Calu3 (cell line): ENCODE measurements around the gene NME1. TPM values are rescaled to one million over a fixed set of nuclear protein-coding genes. Genes with fewer than 3 reads are reported as not detected.

ENCODE experiments used
- BruUV-seq: library from RNA; stranded (reverse); fragments of 400-500 nt; replicated peaks from 2 replicates; lab custom pipeline; 2021; lab: Mats Ljungman, UMichigan
- CTCF ChIA-PET: fragments of 300-600 bp; sonication (Branson Sonifier 250); formaldehyde crosslinking; loops from one replicate; lab custom pipeline; 2022; ENCODE audit warnings: antibody characterized with exemption; lab: Charles Lee
- DNase-seq: peaks from one replicate; pipeline ENCODE4 v3.0.0; 2022
- H3K27ac Mint-ChIP-seq: one replicate; pipeline ENCODE4 v1.8.0; 2022; ENCODE audit warnings: mixed read lengths; ENCODE audit not compliant: unreplicated experiment
- H3K27me3 Mint-ChIP-seq: one replicate; pipeline ENCODE4 v1.8.0; 2022; ENCODE audit warnings: mixed read lengths; ENCODE audit not compliant: unreplicated experiment
- H3K36me3 Mint-ChIP-seq: one replicate; pipeline ENCODE4 v1.8.0; 2022; ENCODE audit warnings: mild to moderate bottlenecking, moderate library complexity, mixed read lengths; ENCODE audit not compliant: insufficient read depth, unreplicated experiment
- H3K4me1 Mint-ChIP-seq: one replicate; pipeline ENCODE4 v1.8.0; 2022; ENCODE audit warnings: mild to moderate bottlenecking, low read depth, mixed read lengths; ENCODE audit not compliant: unreplicated experiment
- H3K4me3 Mint-ChIP-seq: one replicate; pipeline ENCODE4 v1.8.0; 2022; ENCODE audit warnings: mild to moderate bottlenecking, low read depth, moderate library complexity, mixed read lengths; ENCODE audit not compliant: unreplicated experiment
- H3K9me3 Mint-ChIP-seq: one replicate; pipeline ENCODE4 v1.8.0; 2022; ENCODE audit warnings: low read depth, mixed read lengths; ENCODE audit not compliant: unreplicated experiment
- CTCF ChIP-seq: fragments of 200-600 bp; IDR thresholded peaks from one replicate; pipeline ENCODE4 v1.8.0; 2022; ENCODE audit warnings: antibody characterized with exemption; ENCODE audit not compliant: unreplicated experiment
- intact Hi-C: fragments of 100-400 bp; cut with micrococcal nuclease; formaldehyde crosslinking; loops from one replicate; pipeline ENCODE4 v1.10.0; 2022; ENCODE audit not compliant: unreplicated experiment
- total RNA-seq: library from RNA; stranded (reverse); gene quantifications from 2 replicates; pipeline ENCODE4 v1.2.3, GENCODE V29; 2022

NME1 gene
- total RNA-seq, 1 experiment from 2014 or later, result 351 TPM

DNA sequence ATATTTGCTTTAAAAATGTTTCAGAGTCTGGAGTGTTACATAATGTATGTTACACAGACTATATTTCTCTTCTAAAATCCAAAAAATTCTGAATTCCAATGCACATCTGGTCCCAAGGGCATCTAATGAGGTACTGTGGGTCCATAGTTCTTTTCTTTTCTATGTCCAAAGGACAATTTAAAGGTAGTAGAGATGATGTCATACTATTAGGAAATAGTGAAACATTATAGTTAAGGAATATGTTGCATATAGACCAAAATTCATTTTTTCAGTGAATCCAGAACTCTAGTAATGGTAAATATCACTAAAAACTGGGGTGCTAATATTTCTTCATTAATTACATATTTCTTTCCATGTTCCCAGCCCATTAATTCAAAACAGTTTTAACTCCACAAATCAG lies 35.8 kb downstream of the NME1 start:
- Mint-ChIP-seq H3K27ac (no peak overlapping the region), H3K27me3 (no peaks in the 10 kb centered on the region), H3K36me3 (peaks cover 70% of the 10 kb centered on the region), H3K9me3 (no peaks in the 10 kb centered on the region), H3K4me1 (no peaks in the 10 kb centered on the region), H3K4me3 (no peak overlapping the region)
- intact Hi-C loops, result no loop called here
- BruUV-seq, result no TSS peak
- no peak for TF ChIP-seq CTCF
- CTCF ChIA-PET, result no interaction called here
- DNase-seq, result no peak

- no peaks in the 10 kb centered on the region for H3K9me3 Mint-ChIP-seq
- CTCF ChIA-PET, result no interaction called here
Observed at GRCh38 chr17:51189628-51190027, 36.3 kb downstream of the NME1 start.

DNA sequence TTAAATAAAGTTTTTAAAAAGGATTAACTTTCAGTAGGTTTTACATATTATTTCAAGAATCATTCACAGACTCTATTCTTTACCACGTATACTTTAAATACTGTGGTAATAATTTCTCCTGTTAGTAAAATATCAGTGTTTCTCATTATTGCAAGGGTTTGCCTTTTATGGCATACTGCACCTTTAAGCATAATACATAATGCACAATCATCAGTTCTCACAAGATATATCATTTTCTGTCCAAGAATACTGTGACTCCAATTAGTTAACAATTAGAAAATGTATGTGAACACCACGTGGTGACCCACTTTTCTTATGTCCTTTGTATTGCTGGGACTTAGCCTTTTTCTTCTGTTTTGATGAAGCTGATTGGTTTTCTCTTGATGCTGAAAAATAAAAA lies 38.5 kb downstream of the NME1 start:
- BruUV-seq, result no TSS peak
- no peak for DNase-seq

More at GRCh38 chr17:51189628-51190027, 36.3 kb downstream of the NME1 start:
- Mint-ChIP-seq H3K27me3 (no peaks in the 10 kb centered on the region), H3K36me3 (peaks cover 75% of the 10 kb centered on the region), H3K27ac (no peak overlapping the region), H3K4me3 (no peak overlapping the region), H3K4me1 (no peaks in the 10 kb centered on the region)
- BruUV-seq, result no TSS peak
- no peak for TF ChIP-seq CTCF
- no peak for DNase-seq
- intact Hi-C loops, result no loop called here

DNA sequence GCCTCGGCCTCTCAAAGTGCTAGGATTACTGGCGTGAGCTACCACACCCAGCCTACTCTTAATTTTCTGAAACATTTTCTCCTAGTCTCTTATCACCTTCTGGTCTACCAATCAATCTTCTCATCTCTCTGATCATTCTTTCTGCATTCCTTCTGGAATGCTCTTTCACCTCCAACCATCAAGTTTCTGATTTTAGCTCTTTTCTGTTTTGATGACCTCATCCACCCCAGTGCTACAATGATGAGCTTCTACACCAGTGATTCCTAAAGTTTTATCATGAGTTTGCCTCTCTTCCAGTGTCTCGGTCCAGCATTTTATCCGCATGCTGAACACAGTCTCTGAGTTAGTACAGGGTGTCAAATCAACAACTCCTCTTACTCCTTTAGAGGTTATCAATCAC lies 44.4 kb downstream of the NME1 start:
- H3K27me3 Mint-ChIP-seq, result no peaks in the 10 kb centered on the region
- CTCF ChIA-PET, result interaction anchor here (0.7 kb wide), 1 partner anchor 120 kb away, joined by 3 read pairs; no protein-coding TSS in a partner anchor
- intact Hi-C loops, result no loop called here
- H3K9me3 Mint-ChIP-seq, result no peaks in the 10 kb centered on the region
- BruUV-seq, result no TSS peak
- peaks cover 68% of the 10 kb centered on the region for H3K36me3 Mint-ChIP-seq
- peak overlapping the region; percentile 4 for H3K27ac Mint-ChIP-seq
- TF ChIP-seq CTCF, result no peak
- H3K4me1 Mint-ChIP-seq, result no peaks in the 10 kb centered on the region
- DNase-seq, result no peak
- H3K4me3 Mint-ChIP-seq, result no peak overlapping the region

More for the DNA sequence above, 38.5 kb downstream of the NME1 start:
- H3K27ac Mint-ChIP-seq, result no peak overlapping the region
- peaks cover 72% of the 10 kb centered on the region for H3K36me3 Mint-ChIP-seq
- no peaks in the 10 kb centered on the region for H3K9me3 Mint-ChIP-seq
- no peaks in the 10 kb centered on the region for H3K27me3 Mint-ChIP-seq
- H3K4me3 Mint-ChIP-seq, result no peak overlapping the region
- H3K4me1 Mint-ChIP-seq, result no peaks in the 10 kb centered on the region
- intact Hi-C loops, result no loop called here
- no peak for TF ChIP-seq CTCF
- CTCF ChIA-PET, result no interaction called here
